Suprapubic skin (tissue), 3 donors: Measurements from ENCODE around the gene CDYL2.

Experiments
- CTCF ChIP-seq, 2 donors: fragments of 200-600 bp in 1 of 2; fragments of 450-650 bp in 1 of 2; sonication (generic) in 1 of 2; IDR thresholded peaks; one replicate each; pipeline ENCODE4 v1.5.1; 2016 to 2019; ENCODE audit warnings: antibody characterized with exemption in 2 of 2, mild to moderate bottlenecking in 1 of 2, moderate library complexity in 1 of 2
- POLR2A ChIP-seq, 2 donors: fragments of 450-650 bp; IDR thresholded peaks; one replicate each; pipeline ENCODE4 v1.6.1; 2017; ENCODE audit warnings: antibody characterized with exemption in 2 of 2, mild to moderate bottlenecking in 2 of 2, moderate library complexity in 2 of 2

- TF ChIP-seq CTCF (IDR thresholded peaks at IDR 0.05) (no peak), POLR2A (IDR thresholded peaks at IDR 0.05) (no peak)
Observed at GRCh38 chr16:80718480-80719220, 85.7 kb downstream of the CDYL2 start.
